Psoas muscle (tissue), 8 donors: ENCODE measurements around the gene SHE. TPM values are rescaled to one million over a fixed set of nuclear protein-coding genes. Genes with fewer than 3 reads are reported as not detected.

Experiments
- ATAC-seq, 4 donors: fragments of 200-7000 bp; cut with Tn5 transposase; one replicate each; pipeline ENCODE4 v1.9.1; 2020; ENCODE audit warnings: moderate library complexity in 3 of 4, mild to moderate bottlenecking in 2 of 4
- DNase-seq, 2 donors: peaks; one replicate each; pipeline ENCODE4 v3.0.0-alpha.2; 2020
- H3K27ac ChIP-seq: fragments of 200-600 bp; one replicate; pipeline ENCODE4 v1.8.0; 2022
- H3K27me3 ChIP-seq, 3 donors: fragments of 200-600 bp in 1 of 3; one replicate each; pipeline versions ENCODE4 v1.6.1 to v1.8.0; 2013 to 2022; ENCODE audit warnings: low read length in 2 of 3, mild to moderate bottlenecking in 2 of 3, moderate library complexity in 1 of 3; ENCODE audit not compliant: insufficient read depth in 3 of 3
- H3K36me3 ChIP-seq, 2 donors: fragments of 200-600 bp in 1 of 2; one replicate each; pipeline versions ENCODE4 v1.6.1 to v1.8.0; 2013 to 2022; ENCODE audit warnings: low read depth in 1 of 2, mild to moderate bottlenecking in 1 of 2, moderate library complexity in 1 of 2; ENCODE audit not compliant: insufficient read depth in 1 of 2
- H3K4me1 ChIP-seq: fragments of 200-600 bp; one replicate; pipeline ENCODE4 v1.8.0; 2022
- H3K4me3 ChIP-seq: fragments of 200-600 bp; one replicate; pipeline ENCODE4 v1.8.0; 2022; ENCODE audit warnings: mild to moderate bottlenecking
- H3K9me3 ChIP-seq: fragments of 200-600 bp; one replicate; pipeline ENCODE4 v1.8.0; 2022
- WGBS, 3 donors: extraction: QIAGEN DNeasy Blood & Tissue Kit; methylation state at CpG; one replicate each; pipeline versions ENCODE4 v1.1.6 to v1.1.7; 2013; 5-methylcytosine and 5-hydroxymethylcytosine counted together
- intact Hi-C, 2 donors: fragments of 100-400 bp; cut with DNase I; formaldehyde crosslinking; loops; one replicate each; pipeline versions ENCODE4 v1.11.0 to v1.14.2; 2022
- polyA plus RNA-seq, 3 donors: library from polyadenylated mRNA; stranded (reverse); fragments of 200-250 nt; gene quantifications; one replicate each; pipeline ENCODE4 v1.2.3, GENCODE V29; 2013
- total RNA-seq, 4 donors: library from RNA; stranded (reverse); fragmentation: NEBNext Ultra II Directional in 2 of 4; extraction: Animal tissue kit (Norgen Biotek cat#: 25700) in 2 of 4; gene quantifications; one replicate each; pipeline versions ENCODE4 v1.2.1 to v1.2.4, GENCODE V29; 2021 to 2023
- TF ChIP-seq, protein P1 (sequence below): fragments of 200-600 bp; IDR thresholded peaks from one replicate; pipeline ENCODE4 v1.8.0; 2022; ENCODE audit warnings: antibody characterized with exemption
- donor health status: healthy with polysubstance abuse.
- donor health status: DM: no; HTN: no; CAD: no; lungs with moderate emphysema.
- donor health status: Bipolar disorder and iron deficiency.
- donor health status: healthy.
- donor health status: DM: yes; HTN: yes; CAD: no.
- donor health status: DM: no; HTN: no; CAD: no.
- donor health status: DM: no; HTN: no; CAD: no.
- donor health status: DM: yes; HTN: yes; CAD: no.

SHE gene
- total and polyA plus RNA-seq, 7 donors, result 4.0 to 7.4 (median 6.2) TPM

DNA sequence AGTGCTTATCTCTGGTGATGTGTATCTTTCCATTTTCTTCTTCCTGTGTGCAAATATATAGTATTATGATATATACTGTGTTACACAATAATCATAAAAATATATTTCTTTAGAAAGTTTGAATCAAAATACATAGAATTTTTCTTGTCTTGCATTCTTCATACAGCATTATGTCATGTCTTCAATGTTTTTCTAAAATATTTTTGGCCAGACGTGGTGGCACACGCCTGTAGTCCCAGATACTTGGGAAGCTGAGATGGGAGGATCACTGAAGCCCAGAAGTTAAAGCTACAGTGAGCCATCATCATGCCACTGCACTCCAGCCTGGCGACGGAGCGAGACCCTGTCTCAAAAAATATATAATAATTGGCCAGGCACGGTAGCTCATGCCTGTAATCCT is 55.4 kb downstream of the SHE start:
- Histone ChIP-seq H3K9me3 (no peaks in the 10 kb centered on the region), H3K4me3 (no peak overlapping the region), H3K36me3 (peaks cover 10 to 95% of the 10 kb centered on the region in 2 donors), H3K27ac (no peak overlapping the region), H3K27me3 (no peaks in the 10 kb centered on the region), H3K4me1 (peaks cover 17% of the 10 kb centered on the region)
- TF ChIP-seq, protein P1, sequence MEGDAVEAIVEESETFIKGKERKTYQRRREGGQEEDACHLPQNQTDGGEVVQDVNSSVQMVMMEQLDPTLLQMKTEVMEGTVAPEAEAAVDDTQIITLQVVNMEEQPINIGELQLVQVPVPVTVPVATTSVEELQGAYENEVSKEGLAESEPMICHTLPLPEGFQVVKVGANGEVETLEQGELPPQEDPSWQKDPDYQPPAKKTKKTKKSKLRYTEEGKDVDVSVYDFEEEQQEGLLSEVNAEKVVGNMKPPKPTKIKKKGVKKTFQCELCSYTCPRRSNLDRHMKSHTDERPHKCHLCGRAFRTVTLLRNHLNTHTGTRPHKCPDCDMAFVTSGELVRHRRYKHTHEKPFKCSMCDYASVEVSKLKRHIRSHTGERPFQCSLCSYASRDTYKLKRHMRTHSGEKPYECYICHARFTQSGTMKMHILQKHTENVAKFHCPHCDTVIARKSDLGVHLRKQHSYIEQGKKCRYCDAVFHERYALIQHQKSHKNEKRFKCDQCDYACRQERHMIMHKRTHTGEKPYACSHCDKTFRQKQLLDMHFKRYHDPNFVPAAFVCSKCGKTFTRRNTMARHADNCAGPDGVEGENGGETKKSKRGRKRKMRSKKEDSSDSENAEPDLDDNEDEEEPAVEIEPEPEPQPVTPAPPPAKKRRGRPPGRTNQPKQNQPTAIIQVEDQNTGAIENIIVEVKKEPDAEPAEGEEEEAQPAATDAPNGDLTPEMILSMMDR, result no peak
- intact Hi-C loops, result loop anchor here in 1 of 2 donors (10.0 kb wide), 1 partner anchor 122 kb away; the partner anchor contains the start of genes AQP10 and ATP8B2
- ATAC-seq, result no peak
- 90 to 96% (median 94%) methylated on average over 6 of the region's 6 CpGs for WGBS, 3 donors
- DNase-seq, result no peak

- no peaks in the 10 kb centered on the region for H3K27me3 ChIP-seq
- H3K4me1 ChIP-seq, result peaks cover 22% of the 10 kb centered on the region
- peaks cover 13 to 95% of the 10 kb centered on the region in 2 donors for H3K36me3 ChIP-seq
- no peak overlapping the region for H3K27ac ChIP-seq
- H3K9me3 ChIP-seq, result no peaks in the 10 kb centered on the region
- intact Hi-C loops, result loop anchor here in 1 of 2 donors (10.0 kb wide), 1 partner anchor 121 kb away; the partner anchor contains the start of genes AQP10 and ATP8B2
- 79 to 85% (median 82%) methylated on average over 10 of the region's 10 CpGs for WGBS, 3 donors
- ATAC-seq (no peak), DNase-seq (no peak)
- H3K4me3 ChIP-seq, result no peak overlapping the region
- TF ChIP-seq, protein P1, result no peak
Measured at GRCh38 chr1:154446292-154446691, 55.9 kb downstream of the SHE start.

- no peaks in the 10 kb centered on the region for H3K9me3 ChIP-seq
- ATAC-seq, result no peak
- DNase-seq, result no peak
- H3K27ac ChIP-seq, result no peak overlapping the region
- WGBS, 3 donors, result 79 to 83% (median 82%) methylated on average over 7 of the region's 7 CpGs
- peaks cover 28% of the 10 kb centered on the region for H3K4me1 ChIP-seq
- intact Hi-C loops, result loop anchor here in 1 of 2 donors (10.0 kb wide), 1 partner anchor 120 kb away; the partner anchor contains the start of genes AQP10 and ATP8B2
- H3K36me3 ChIP-seq, result peaks cover 16 to 95% of the 10 kb centered on the region in 2 donors
- H3K27me3 ChIP-seq, result no peaks in the 10 kb centered on the region
- H3K4me3 ChIP-seq, result no peak overlapping the region
- TF ChIP-seq, protein P1, result no peak
Measured at GRCh38 chr1:154445040-154445472, 57.2 kb downstream of the SHE start.

DNA sequence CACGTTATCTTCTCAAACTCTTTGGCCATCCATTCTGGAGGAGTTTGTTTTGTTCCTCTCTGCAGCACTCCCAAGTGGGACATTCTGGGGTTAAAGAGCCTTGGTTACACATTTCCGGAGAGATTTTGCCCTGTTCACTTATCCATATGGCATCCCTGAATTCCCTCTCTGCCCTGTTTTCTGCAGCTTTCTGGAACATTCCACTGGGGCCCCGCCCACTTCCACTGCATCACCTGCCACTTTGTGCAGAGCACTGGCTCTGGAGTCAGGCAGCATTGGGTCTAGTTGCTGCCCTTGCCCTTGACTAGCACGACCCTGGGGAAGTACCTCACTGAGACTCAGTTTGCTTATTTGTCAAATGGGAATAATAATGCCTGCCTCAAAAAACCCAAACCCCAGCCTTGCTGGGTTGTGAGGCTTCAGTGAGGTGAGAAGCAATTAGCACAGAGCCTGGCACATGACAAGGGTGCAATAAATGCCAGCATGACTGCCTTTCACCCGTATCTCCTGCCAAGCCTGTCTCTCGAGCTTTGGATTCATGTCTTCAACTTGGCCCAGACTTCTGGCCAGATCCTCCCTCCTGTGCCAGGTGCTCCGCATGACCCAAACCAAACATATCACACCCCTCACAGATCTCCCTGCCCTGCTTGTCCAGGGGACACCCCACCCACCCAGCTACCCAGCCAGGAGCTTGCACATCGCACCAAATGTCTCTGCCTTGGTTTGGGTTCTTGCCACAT is 58.8 kb downstream of the SHE start:
- 46 to 59% (median 52%) methylated on average over 8 of the region's 8 CpGs for WGBS, 3 donors
- intact Hi-C loops, result loop anchor here in 1 of 2 donors (10.0 kb wide), 1 partner anchor 119 kb away; the partner anchor contains the start of genes AQP10 and ATP8B2
- ATAC-seq, result peak; percentile 40 to 81 (median 66)

More for the DNA sequence above, 58.8 kb downstream of the SHE start:
- H3K4me3 ChIP-seq, result no peak overlapping the region
- peaks cover 12 to 97% of the 10 kb centered on the region in 2 donors for H3K36me3 ChIP-seq
- no peaks in the 10 kb centered on the region for H3K9me3 ChIP-seq
- H3K27me3 ChIP-seq, result no peaks in the 10 kb centered on the region
- DNase-seq, result peak in 1 of 2 donors; percentile 76
- TF ChIP-seq, protein P1, result no peak
- H3K27ac ChIP-seq, result no peak overlapping the region
- peaks cover 28% of the 10 kb centered on the region for H3K4me1 ChIP-seq
